IPS-NIHi7 (cell line): ENCODE data around the gene U2SURP.

Experiments used
- DNase-seq: peaks from one replicate; pipeline ENCODE4 v3.0.0; 2012; ENCODE audit warnings: mixed read lengths; ENCODE audit errors: extremely low spot score

U2SURP gene

GRCh38 chr3:143100451-143100850 lies 99.1 kb downstream of the U2SURP start:
- no peak for DNase-seq

DNA sequence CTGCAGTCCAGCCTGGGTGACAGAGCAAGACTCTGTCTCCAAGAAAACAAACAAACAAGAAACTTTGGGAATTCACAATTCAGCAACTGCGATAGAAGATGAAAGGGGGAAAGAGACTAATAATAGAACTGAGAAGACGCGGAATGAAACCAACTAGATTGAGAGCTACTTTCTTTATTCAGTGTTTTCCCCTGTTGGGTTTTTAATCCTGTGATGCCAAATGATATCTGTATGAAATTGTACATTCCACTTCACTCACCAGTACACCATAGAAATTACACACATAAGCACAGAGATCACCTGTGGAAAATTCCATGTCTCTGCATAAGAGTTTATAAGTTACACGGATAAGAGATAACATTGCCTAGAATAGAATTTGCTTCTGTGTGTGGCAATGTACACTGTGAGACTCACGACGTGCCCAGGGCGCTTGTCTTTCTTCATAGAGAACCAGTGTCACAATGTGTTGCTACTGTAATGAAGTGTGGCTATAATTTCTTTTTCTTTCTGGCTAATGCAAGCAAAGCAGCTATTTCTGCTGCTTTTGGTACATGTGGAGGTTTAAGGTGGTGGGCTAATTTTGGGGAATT lies 100.5 kb downstream of the U2SURP start:
- no peak for DNase-seq

DNA sequence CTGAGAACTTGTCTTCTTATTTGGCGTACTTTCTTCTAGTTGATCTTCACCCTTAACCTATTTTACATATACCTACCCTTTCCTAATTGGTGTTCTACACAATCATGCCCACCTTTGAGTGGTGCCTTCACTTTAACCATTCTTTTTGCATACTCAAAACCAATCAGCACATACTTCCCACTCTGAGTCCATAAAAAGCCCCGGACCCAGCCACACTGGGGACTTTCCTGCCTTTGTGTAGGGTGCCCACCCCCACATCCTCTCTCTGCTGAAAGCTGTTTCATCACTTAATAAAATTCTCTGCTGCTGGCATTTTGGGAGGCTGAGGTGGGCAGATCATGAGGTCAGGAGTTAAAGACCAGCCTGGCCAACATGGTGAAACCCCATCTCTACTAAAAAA lies 102.3 kb downstream of the U2SURP start:
- DNase-seq: no peak

GRCh38 chr3:143105170-143105569 lies 103.8 kb downstream of the U2SURP start:
- DNase-seq: no peak

DNA sequence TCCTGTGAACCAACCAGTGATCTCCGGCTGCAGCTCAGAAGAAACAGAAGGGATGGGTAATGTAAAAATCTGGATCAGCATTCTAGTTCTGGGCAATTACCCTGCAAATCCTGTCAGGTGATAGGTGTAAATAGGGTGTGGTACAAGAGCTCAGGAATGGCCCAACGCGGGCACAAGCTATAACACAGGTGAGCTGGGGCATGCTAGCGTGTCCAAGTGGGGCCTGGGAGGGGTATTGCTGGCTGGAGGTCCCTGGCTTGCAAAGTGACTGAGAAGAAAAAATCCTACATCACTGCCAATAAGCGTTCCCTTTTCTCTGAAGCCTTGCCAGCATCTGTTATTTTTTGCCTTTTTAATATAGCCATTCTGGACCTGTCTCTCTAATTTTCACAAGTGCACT lies 108.5 kb downstream of the U2SURP start:
- no peak for DNase-seq
